HEK293 (cell line): ENCODE measurements around the gene PMP22.

Source experiments
- ELK4 ChIP-seq: IDR thresholded peaks from 2 replicates; pipeline ENCODE4 v1.6.1; 2011; ENCODE audit warnings: mild to moderate bottlenecking, low read depth, low read length, borderline replicate concordance
- GFI1B ChIP-seq: fragments of 450-650 bp; formaldehyde crosslinking; IDR thresholded peaks from 2 replicates; pipeline ENCODE4 v1.5.1; 2016; ENCODE audit warnings: missing biosample characterization, missing genetic modification characterization
- INSM2 ChIP-seq: fragments of 450-650 bp; formaldehyde crosslinking; IDR thresholded peaks from 2 replicates; pipeline ENCODE4 v1.5.1; 2016; ENCODE audit warnings: missing biosample characterization, missing genetic modification characterization
- KLF8 ChIP-seq: fragments of 450-650 bp; formaldehyde crosslinking; IDR thresholded peaks from 2 replicates; pipeline ENCODE4 v1.5.1; 2016; ENCODE audit warnings: missing biosample characterization, missing genetic modification characterization
- OSR2 ChIP-seq: fragments of 450-650 bp; formaldehyde crosslinking; IDR thresholded peaks from 2 replicates; pipeline ENCODE4 v1.5.1; 2016; ENCODE audit warnings: missing biosample characterization, missing genetic modification characterization
- SCRT2 ChIP-seq: fragments of 450-650 bp; formaldehyde crosslinking; IDR thresholded peaks from 2 replicates; pipeline ENCODE4 v1.5.1; 2016; ENCODE audit warnings: missing biosample characterization, missing genetic modification characterization
- ZBTB1 ChIP-seq: fragments of 450-650 bp; formaldehyde crosslinking; IDR thresholded peaks from 2 replicates; pipeline ENCODE4 v1.5.1; 2016; ENCODE audit warnings: missing biosample characterization, missing genetic modification characterization
- ZBTB11 ChIP-seq: fragments of 450-650 bp; formaldehyde crosslinking; conservative IDR thresholded peaks from 2 replicates; pipeline ENCODE4 v1.5.1; 2016; ENCODE audit warnings: low read depth, missing biosample characterization, missing genetic modification characterization
- ZNF16 ChIP-seq: fragments of 450-650 bp; formaldehyde crosslinking; IDR thresholded peaks from 2 replicates; pipeline ENCODE4 v1.5.1; 2016; ENCODE audit warnings: low read depth, missing biosample characterization, missing genetic modification characterization
- ZNF18 ChIP-seq: fragments of 450-650 bp; formaldehyde crosslinking; IDR thresholded peaks from 2 replicates; pipeline ENCODE4 v1.5.1; 2016; ENCODE audit warnings: missing biosample characterization, missing genetic modification characterization
- ZNF19 ChIP-seq: fragments of 450-650 bp; formaldehyde crosslinking; IDR thresholded peaks from 2 replicates; pipeline ENCODE4; 2016; ENCODE audit warnings: missing biosample characterization, missing genetic modification characterization, low read depth
- ZNF24 ChIP-seq: fragments of 450-650 bp; formaldehyde crosslinking; IDR thresholded peaks from 2 replicates; pipeline ENCODE4 v1.5.1; 2016; ENCODE audit warnings: missing biosample characterization, missing genetic modification characterization
- ZNF248 ChIP-seq: fragments of 450-650 bp; formaldehyde crosslinking; IDR thresholded peaks from 2 replicates; pipeline ENCODE4 v1.5.1; 2017; ENCODE audit warnings: missing biosample characterization, missing genetic modification characterization
- ZNF280D ChIP-seq: fragments of 450-650 bp; formaldehyde crosslinking; IDR thresholded peaks from 2 replicates; pipeline ENCODE4 v1.5.1; 2016; ENCODE audit warnings: missing biosample characterization, missing genetic modification characterization
- ZNF354C ChIP-seq: fragments of 450-650 bp; formaldehyde crosslinking; IDR thresholded peaks from 2 replicates; pipeline ENCODE4 v1.5.1; 2016; ENCODE audit warnings: missing biosample characterization, missing genetic modification characterization, low read depth, borderline replicate concordance
- ZNF423 ChIP-seq: fragments of 450-650 bp; formaldehyde crosslinking; IDR thresholded peaks from 2 replicates; pipeline ENCODE4 v1.5.1; 2016; ENCODE audit warnings: missing biosample characterization, missing genetic modification characterization
- ZNF473 ChIP-seq: fragments of 450-650 bp; formaldehyde crosslinking; IDR thresholded peaks from 2 replicates; pipeline ENCODE4 v1.5.1; 2017; ENCODE audit warnings: missing biosample characterization, missing genetic modification characterization
- ZNF501 ChIP-seq: fragments of 450-650 bp; formaldehyde crosslinking; IDR thresholded peaks from 2 replicates; pipeline ENCODE4 v1.5.1; 2016; ENCODE audit warnings: missing biosample characterization, missing genetic modification characterization
- ZNF530 ChIP-seq: fragments of 450-650 bp; formaldehyde crosslinking; IDR thresholded peaks from 2 replicates; pipeline ENCODE4 v1.5.1; 2016; ENCODE audit warnings: low read depth, missing biosample characterization, missing genetic modification characterization
- ZNF555 ChIP-seq: fragments of 450-650 bp; formaldehyde crosslinking; conservative IDR thresholded peaks from 2 replicates; pipeline ENCODE4 v1.5.1; 2017; ENCODE audit warnings: missing biosample characterization, mild to moderate bottlenecking, missing genetic modification characterization, inconsistent platforms
- ZNF600 ChIP-seq: fragments of 450-650 bp; formaldehyde crosslinking; IDR thresholded peaks from 2 replicates; pipeline ENCODE4 v1.5.1; 2016; ENCODE audit warnings: missing biosample characterization, missing genetic modification characterization
- ZNF692 ChIP-seq: fragments of 450-650 bp; formaldehyde crosslinking; IDR thresholded peaks from 2 replicates; pipeline ENCODE4 v1.5.1; 2016; ENCODE audit warnings: missing biosample characterization, missing genetic modification characterization
- ZNF76 ChIP-seq: fragments of 450-650 bp; formaldehyde crosslinking; IDR thresholded peaks from 2 replicates; pipeline ENCODE4; 2016; ENCODE audit warnings: low read depth, missing biosample characterization, missing genetic modification characterization, borderline replicate concordance
- ZNF776 ChIP-seq: fragments of 450-650 bp; formaldehyde crosslinking; IDR thresholded peaks from 2 replicates; pipeline ENCODE4 v1.5.0; 2017; ENCODE audit warnings: missing biosample characterization, missing genetic modification characterization, borderline replicate concordance
- ZNF777 ChIP-seq: fragments of 450-650 bp; formaldehyde crosslinking; IDR thresholded peaks from 2 replicates; pipeline ENCODE4 v1.5.1; 2017; ENCODE audit warnings: missing biosample characterization, missing genetic modification characterization, borderline replicate concordance
- ZNF792 ChIP-seq: fragments of 450-650 bp; formaldehyde crosslinking; IDR thresholded peaks from 2 replicates; pipeline ENCODE4 v1.5.1; 2016; ENCODE audit warnings: missing biosample characterization, missing genetic modification characterization
- ZXDB ChIP-seq: fragments of 450-650 bp; formaldehyde crosslinking; IDR thresholded peaks from 2 replicates; pipeline ENCODE4 v1.5.1; 2016; ENCODE audit warnings: missing biosample characterization, missing genetic modification characterization

The PMP22 gene

GRCh38 chr17:15260376-15261257, 4.5 kb downstream of the PMP22 start (continued):
- TF ChIP-seq ZNF354C (tag by site-specific recombination) (no peak), ZNF248 (tag by site-specific recombination) (no peak), ZNF76 (peak; percentile 67; the same call in 1 of the 2 replicates), GFI1B (tag by site-specific recombination) (no peak), ZNF501 (no peak), ZNF776 (no peak), ELK4 (no peak), ZNF18 (no peak), ZBTB1 (tag by site-specific recombination) (no peak), ZNF777 (tag by site-specific recombination) (peak; percentile 64; the same call in 1 of the 2 replicates), ZNF280D (tag by site-specific recombination) (no peak), ZXDB (tag by site-specific recombination) (peak; percentile 41; the same call in 1 of the 2 replicates), ZNF792 (tag by site-specific recombination) (no peak), ZNF24 (tag by site-specific recombination) (no peak), ZNF555 (tag by site-specific recombination) (no peak), INSM2 (tag by site-specific recombination) (peak; percentile 48; the same call in 1 of the 2 replicates), ZNF16 (tag by site-specific recombination) (no peak), ZNF473 (tag by site-specific recombination) (no peak), SCRT2 (peak; percentile 96), OSR2 (tag by site-specific recombination) (no peak), ZNF423 (no peak), ZNF19 (tag by site-specific recombination) (no peak), KLF8 (tag by site-specific recombination) (no peak), ZNF600 (peak; percentile 96), ZNF692 (peak; percentile 62; the same call in 1 of the 2 replicates), ZBTB11 (tag by site-specific recombination) (no peak; the same call in 1 of the 2 replicates), ZNF530 (tag by site-specific recombination) (no peak)
